ENCODE results near the gene LRCOL1.

LRCOL1 gene

GRCh38 chr12:132619386-132620112 lies 9.2 kb upstream of the LRCOL1 start:
- no peak for DNase-seq (ENCODE audit: low read depth in 2 of 3, low spot score in 1 of 3)

GRCh38 chr12:132619071-132619385 lies 8.6 kb upstream of the LRCOL1 start:
- DNase-seq (ENCODE audit: low read depth in 2 of 3, low spot score in 1 of 3), result no peak

- DNase-seq (ENCODE audit: low read depth in 2 of 3, low spot score in 1 of 3), result no peak
These were observed 8.3 kb upstream of the LRCOL1 start, which contains the start of gene P2RX2 for GRCh38 chr12:132618683-132619043. Gene P2RX2, plus strand, starts transcription at chr12:132618776. Its CDS starts 41 bp downstream, at chr12:132618817.

GRCh38 chr12:132617822-132618682 lies 7.7 kb upstream of the LRCOL1 start:
- no peak for DNase-seq (ENCODE audit: low read depth in 2 of 3, low spot score in 1 of 3)

GRCh38 chr12:132617135-132617701 lies 6.8 kb upstream of the LRCOL1 start:
- DNase-seq (ENCODE audit: low read depth in 2 of 3, low spot score in 1 of 3), result no peak

GRCh38 chr12:132615579-132616038 lies 5.2 kb upstream of the LRCOL1 start:
- DNase-seq (ENCODE audit: low read depth in 2 of 3, low spot score in 1 of 3), result no peak

GRCh38 chr12:132614861-132615578 lies 4.6 kb upstream of the LRCOL1 start:
- peak; percentile 65 to 74 (median 73) for DNase-seq (ENCODE audit: low read depth in 2 of 3, low spot score in 1 of 3)

- DNase-seq (ENCODE audit: low read depth in 2 of 3, low spot score in 1 of 3), result no peak
These were observed 3.6 kb upstream of the LRCOL1 start for GRCh38 chr12:132614029-132614428.

- no peak for DNase-seq (ENCODE audit: low read depth in 2 of 3, low spot score in 1 of 3)
These were observed 1.2 kb upstream of the LRCOL1 start for GRCh38 chr12:132611620-132612019.

- DNase-seq (ENCODE audit: low read depth in 2 of 3, low spot score in 1 of 3), result no peak
These were observed 652 bp upstream of the LRCOL1 start for GRCh38 chr12:132610866-132611602.

GRCh38 chr12:132608231-132609171 lies 1.9 kb downstream of the LRCOL1 start:
- DNase-seq (ENCODE audit: low read depth in 2 of 3, low spot score in 1 of 3), result no peak

- DNase-seq (ENCODE audit: low read depth in 2 of 3, low spot score in 1 of 3), result no peak
These were observed 3.5 kb downstream of the LRCOL1 start for GRCh38 chr12:132606927-132607326.

- DNase-seq (ENCODE audit: low read depth in 2 of 3, low spot score in 1 of 3), result no peak
These were observed 3.9 kb downstream of the LRCOL1 start for GRCh38 chr12:132606466-132606865.

GRCh38 chr12:132605892-132606291 lies 4.5 kb downstream of the LRCOL1 start:
- no peak for DNase-seq (ENCODE audit: low read depth in 2 of 3, low spot score in 1 of 3)

- no peak for DNase-seq (ENCODE audit: low read depth in 2 of 3, low spot score in 1 of 3)
These were observed 5.5 kb downstream of the LRCOL1 start for GRCh38 chr12:132604668-132605441.

GRCh38 chr12:132604151-132604618 lies 6.2 kb downstream of the LRCOL1 start:
- DNase-seq (ENCODE audit: low read depth in 2 of 3, low spot score in 1 of 3), result no peak

GRCh38 chr12:132603240-132604150 lies 6.9 kb downstream of the LRCOL1 start:
- DNase-seq (ENCODE audit: low read depth in 2 of 3, low spot score in 1 of 3), result no peak

Data from stimulated activated CD4-positive, alpha-beta T cell treated with anti-CD3 and anti-CD28 coated beads, Interleukin-12 subunit alpha, Interleukin-12 subunit beta, amount 100 ng/mL, for 48 hours (primary cell).